Esophagus muscularis mucosa (tissue), 4 donors: ENCODE results near the gene GPR17. TPM values are rescaled to one million over a fixed set of nuclear protein-coding genes. Genes with fewer than 3 reads are reported as not detected.

Experiments used
- DNase-seq: peaks from one replicate; pipeline ENCODE4 v3.0.0-alpha.2; 2017; ENCODE audit errors: extremely low spot score
- H3K27ac ChIP-seq, 4 donors: fragments of 200-600 bp; sonication (generic); replicated peaks in 1 of 4; 1 replicate in 3 of 4; 2 replicates in 1 of 4; pipeline ENCODE4 v1.5.1; 2016 to 2019; ENCODE audit warnings: mild to moderate bottlenecking in 1 of 4
- H3K27me3 ChIP-seq, 4 donors: fragments of 200-600 bp; sonication (generic); one replicate each; pipeline versions ENCODE4 v1.5.1 to v1.6.0; 2016 to 2019
- H3K36me3 ChIP-seq, 4 donors: fragments of 200-600 bp; sonication (generic); one replicate each; pipeline ENCODE4 v1.5.1; 2016 to 2019
- H3K4me1 ChIP-seq, 4 donors: fragments of 200-600 bp; sonication (generic); one replicate each; pipeline ENCODE4 v1.5.1; 2016 to 2019
- H3K4me3 ChIP-seq, 4 donors: fragments of 200-600 bp; sonication (generic); 1 replicate in 2 of 4; 2 replicates in 2 of 4; pipeline ENCODE4 v1.5.1; 2016 to 2019; ENCODE audit warnings: mild to moderate bottlenecking in 4 of 4, moderate library complexity in 1 of 4
- H3K9me3 ChIP-seq, 4 donors: fragments of 200-600 bp; sonication (generic); 1 replicate in 3 of 4; 2 replicates in 1 of 4; pipeline ENCODE4 v1.5.1; 2016 to 2019
- EP300 ChIP-seq: sonication (generic); formaldehyde crosslinking; IDR thresholded peaks from one replicate; pipeline ENCODE4 v1.6.1; 2017; ENCODE audit warnings: antibody characterized with exemption
- POLR2AphosphoS5 ChIP-seq, 2 donors: sonication (generic); formaldehyde crosslinking; IDR thresholded peaks; one replicate each; pipeline ENCODE4 v1.6.1; 2017; ENCODE audit warnings: antibody characterized with exemption in 2 of 2
- WGBS: methylation state at CpG from one replicate; pipeline ENCODE4 v1.1.5; 2018; 5-methylcytosine and 5-hydroxymethylcytosine counted together
- intact Hi-C: fragments of 100-400 bp; cut with DNase I; formaldehyde crosslinking; loops from one replicate; pipeline ENCODE4 v1.15.1; 2023
- total RNA-seq, 4 donors: library from RNA; depleted of rRNA; stranded (reverse); fragments of >200 nt; gene quantifications; one replicate each; pipeline versions ENCODE4 v1.1.0 to v1.2.1, GENCODE V29; 2016
- TF ChIP-seq, protein P1 (sequence below), 3 experiments: fragments of 200-600 bp in 2 of 3; fragments of 450-650 bp in 1 of 3; sonication (generic) in 2 of 3; IDR thresholded peaks; one replicate each; pipeline ENCODE4 v1.5.1; 2017 to 2019; ENCODE audit warnings: antibody characterized with exemption in 3 of 3, mild to moderate bottlenecking in 2 of 3, moderate library complexity in 1 of 3

Gene GPR17
- total RNA-seq, 4 donors from 2014 or later, result 0.40 TPM; not detected in 3

DNA sequence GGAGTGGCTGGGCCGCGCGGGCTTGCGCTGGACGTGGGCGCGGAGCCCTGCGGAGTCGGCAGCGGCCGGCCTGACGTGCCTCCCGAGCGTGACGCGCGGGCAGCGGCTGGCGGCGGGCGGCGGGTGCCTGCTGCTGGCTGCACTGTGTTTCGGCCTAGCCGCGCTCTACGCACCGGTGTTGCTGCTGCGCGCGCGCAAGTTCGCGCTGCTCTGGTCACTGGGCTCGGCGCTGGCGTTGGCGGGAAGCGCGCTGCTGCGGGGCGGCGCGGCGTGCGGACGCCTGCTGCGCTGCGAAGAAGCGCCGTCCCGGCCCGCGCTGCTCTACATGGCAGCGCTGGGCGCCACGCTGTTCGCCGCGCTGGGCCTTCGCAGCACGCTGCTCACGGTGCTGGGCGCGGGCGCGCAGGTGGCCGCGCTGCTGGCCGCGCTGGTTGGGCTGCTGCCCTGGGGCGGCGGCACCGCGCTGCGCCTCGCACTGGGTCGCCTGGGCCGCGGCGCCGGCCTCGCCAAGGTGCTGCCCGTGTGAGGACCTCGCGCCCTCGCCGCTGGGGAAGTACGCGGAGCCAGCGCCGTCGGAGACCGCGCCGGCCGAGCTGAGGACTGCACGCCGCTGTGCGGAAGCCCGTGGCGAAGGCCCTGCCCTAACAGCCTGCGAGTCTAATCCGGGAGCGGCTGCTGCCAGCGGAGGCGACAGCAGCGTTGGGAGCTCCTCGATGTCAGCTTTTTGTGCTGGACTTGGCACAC lies 55.9 kb downstream of the GPR17 start:
- TF ChIP-seq POLR2AphosphoS5 (IDR thresholded peaks at IDR 0.05) (peak; percentile 58 to 68), EP300 (no peak)
- TF ChIP-seq, protein P1, sequence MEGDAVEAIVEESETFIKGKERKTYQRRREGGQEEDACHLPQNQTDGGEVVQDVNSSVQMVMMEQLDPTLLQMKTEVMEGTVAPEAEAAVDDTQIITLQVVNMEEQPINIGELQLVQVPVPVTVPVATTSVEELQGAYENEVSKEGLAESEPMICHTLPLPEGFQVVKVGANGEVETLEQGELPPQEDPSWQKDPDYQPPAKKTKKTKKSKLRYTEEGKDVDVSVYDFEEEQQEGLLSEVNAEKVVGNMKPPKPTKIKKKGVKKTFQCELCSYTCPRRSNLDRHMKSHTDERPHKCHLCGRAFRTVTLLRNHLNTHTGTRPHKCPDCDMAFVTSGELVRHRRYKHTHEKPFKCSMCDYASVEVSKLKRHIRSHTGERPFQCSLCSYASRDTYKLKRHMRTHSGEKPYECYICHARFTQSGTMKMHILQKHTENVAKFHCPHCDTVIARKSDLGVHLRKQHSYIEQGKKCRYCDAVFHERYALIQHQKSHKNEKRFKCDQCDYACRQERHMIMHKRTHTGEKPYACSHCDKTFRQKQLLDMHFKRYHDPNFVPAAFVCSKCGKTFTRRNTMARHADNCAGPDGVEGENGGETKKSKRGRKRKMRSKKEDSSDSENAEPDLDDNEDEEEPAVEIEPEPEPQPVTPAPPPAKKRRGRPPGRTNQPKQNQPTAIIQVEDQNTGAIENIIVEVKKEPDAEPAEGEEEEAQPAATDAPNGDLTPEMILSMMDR (IDR thresholded peaks at IDR 0.05), result peak in 1 of 3 experiments; percentile 52
- peaks cover 36 to 47% (median 42%) of the 10 kb centered on the region in 4 donors for H3K4me1 ChIP-seq
- peak overlapping the region; percentile 79 to 95 (median 82) for H3K4me3 ChIP-seq
- no peaks in the 10 kb centered on the region for H3K27me3 ChIP-seq
- no peak for DNase-seq
- peak overlapping the region; percentile 91 to 98 (median 97) for H3K27ac ChIP-seq
- intact Hi-C loops, result loop anchor here (5.0 kb wide), 1 partner anchor 105 kb away; no protein-coding TSS in a partner anchor
- peaks cover 0 to 18% (median 12%) of the 10 kb centered on the region in 4 donors for H3K36me3 ChIP-seq
- no peaks in the 10 kb centered on the region for H3K9me3 ChIP-seq
- WGBS, result no CpG with 5 or more reads among the region's 108 CpGs

Other genes with a start within 250 kb of the GPR17 start
- gene PROC, start 227.7 kb upstream of the GPR17 start, total RNA-seq, result not detected
- gene IWS1, start 119.7 kb upstream of the GPR17 start, total RNA-seq, result 10 to 100 TPM; 32.6 to 38.1 (median 34.7) TPM
- gene MYO7B, start 110.5 kb upstream of the GPR17 start, total RNA-seq, result under 1 TPM in 3 of 4 donors, not detected in 1; 0.19 to 0.98 (median 0.33) TPM
- 100 to 1,000 TPM in 3 of 4 donors, 10 to 100 TPM in 1; 99.2 to 342 (median 175) TPM for gene LIMS2, start 29.4 kb downstream of the GPR17 start, total RNA-seq
- 10 to 100 TPM in 1 of 4 donors, 1 to 10 TPM in 3; 5.8 to 11.8 (median 9.4) TPM for gene SFT2D3, start 55.3 kb downstream of the GPR17 start, total RNA-seq
- 10 to 100 TPM; 25.8 to 35.3 (median 33.3) TPM for gene WDR33, start 165.0 kb downstream of the GPR17 start, total RNA-seq
- gene POLR2D, start 212.0 kb downstream of the GPR17 start, total RNA-seq, result 10 to 100 TPM; 13.7 to 18.5 (median 14.7) TPM
- gene AMMECR1L, start 239.8 kb downstream of the GPR17 start, total RNA-seq, result 10 to 100 TPM; 10.4 to 13.2 (median 11.4) TPM